HG02763 (cell line): ENCODE measurements around the gene CPD.

Source experiments
- ATAC-seq: cut with Tn5 transposase; IDR thresholded peaks from one replicate; pipeline ENCODE4 v1.9.1; 2021; ENCODE audit warnings: mild to moderate bottlenecking, moderate library complexity; ENCODE audit not compliant: unreplicated experiment

Gene CPD

DNA sequence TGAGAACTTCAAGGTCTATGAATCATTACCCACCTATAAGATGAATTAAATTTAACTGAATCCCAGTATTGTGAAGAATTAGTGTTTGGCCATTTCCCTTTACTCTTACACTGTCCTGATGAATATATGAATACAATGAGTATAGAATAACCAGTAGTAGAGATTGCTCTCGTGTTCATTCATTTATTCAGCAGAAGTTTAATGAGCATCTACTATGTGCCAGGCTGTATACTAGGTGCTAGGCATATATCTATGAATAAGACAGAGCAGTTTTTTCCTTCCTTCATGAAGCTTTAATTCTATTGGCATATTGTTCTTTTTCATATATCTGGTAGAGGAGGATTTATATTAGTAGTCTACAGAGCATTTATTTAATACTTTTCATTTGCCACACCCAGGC is 104.4 kb downstream of the CPD start:
- no peak for ATAC-seq

DNA sequence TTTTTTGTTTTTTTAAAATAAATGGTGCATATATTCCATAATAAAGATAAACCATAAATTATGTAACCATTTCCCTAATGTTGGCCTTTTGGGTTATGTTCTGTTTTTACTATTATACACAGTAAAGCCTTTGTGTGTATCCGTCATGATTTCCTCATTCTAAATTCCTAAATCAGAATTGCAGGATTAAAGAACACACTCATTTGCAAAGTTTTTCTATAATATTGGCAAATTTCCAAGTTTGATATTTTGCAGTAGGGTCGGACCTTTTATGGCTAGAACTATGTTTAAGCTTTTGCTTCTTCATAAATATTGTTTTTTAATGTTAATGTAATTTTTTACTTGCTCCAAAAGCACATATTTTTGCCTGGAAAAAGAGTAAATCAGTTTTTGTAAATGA is 115.1 kb downstream of the CPD start:
- ATAC-seq, result no peak

DNA sequence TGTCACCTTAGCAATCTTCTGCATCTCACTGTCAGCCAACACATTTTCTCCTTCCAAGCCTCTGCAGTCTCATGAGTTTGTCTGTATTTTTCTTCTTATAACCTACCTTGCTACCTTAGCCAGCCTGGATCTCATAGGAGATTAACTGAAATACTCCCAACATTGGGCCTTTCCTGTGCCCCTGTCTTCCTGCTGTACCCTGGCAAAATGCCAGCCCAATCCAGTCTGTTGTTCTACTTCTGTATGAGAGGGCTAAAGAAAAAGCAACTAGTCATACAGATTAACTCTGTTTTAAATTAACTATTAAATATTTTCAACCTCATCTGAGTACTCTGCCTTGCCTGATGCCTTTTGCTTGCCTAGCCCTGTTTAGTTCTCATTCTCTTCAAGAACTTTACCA is 116.9 kb downstream of the CPD start:
- ATAC-seq, result no peak

DNA sequence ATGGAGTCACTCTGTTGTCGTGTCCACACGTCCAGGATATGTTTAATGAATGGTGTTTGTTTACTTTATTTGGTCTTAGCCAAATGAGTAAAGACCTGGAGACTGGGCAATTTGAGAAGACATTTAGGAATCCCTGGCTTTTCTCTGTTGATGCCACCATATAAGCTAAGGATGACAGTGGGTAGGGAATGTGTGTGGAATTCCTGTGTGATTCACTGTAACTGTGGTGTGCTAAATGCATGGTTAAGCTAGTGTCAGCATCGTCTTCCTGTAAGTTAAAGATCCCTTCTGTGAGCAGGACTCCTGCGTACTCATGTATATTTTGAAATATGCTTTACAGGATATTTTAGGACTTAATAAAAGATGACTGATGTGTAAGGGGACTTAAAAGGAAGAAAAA is 124.8 kb downstream of the CPD start:
- ATAC-seq, result no peak

DNA sequence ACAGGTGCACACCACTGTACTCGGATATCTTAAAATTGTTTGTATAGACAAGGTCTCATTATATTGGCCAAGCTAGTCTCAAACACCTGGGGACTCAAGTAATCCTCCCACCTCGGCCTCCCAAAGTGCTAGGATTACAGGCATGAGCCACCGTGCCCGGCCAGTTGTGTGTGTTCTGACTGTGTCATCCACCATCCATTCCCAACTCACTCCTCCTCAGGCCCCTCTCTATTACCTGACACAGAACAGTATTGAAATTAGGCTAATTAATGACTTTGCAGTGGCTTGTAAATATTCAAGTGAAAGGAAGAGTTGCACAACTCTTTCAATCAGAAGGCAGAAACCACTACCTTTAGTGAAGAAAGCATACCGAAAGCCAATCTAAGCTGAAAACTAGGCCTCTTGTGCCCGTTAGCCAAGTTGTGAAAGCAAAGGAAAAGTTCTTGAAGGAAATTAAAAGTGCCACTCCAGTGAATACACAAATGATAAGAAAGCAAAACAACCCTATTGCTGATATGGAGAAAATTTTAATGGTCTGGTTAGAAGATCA is 127.2 kb downstream of the CPD start:
- ATAC-seq, result no peak

DNA sequence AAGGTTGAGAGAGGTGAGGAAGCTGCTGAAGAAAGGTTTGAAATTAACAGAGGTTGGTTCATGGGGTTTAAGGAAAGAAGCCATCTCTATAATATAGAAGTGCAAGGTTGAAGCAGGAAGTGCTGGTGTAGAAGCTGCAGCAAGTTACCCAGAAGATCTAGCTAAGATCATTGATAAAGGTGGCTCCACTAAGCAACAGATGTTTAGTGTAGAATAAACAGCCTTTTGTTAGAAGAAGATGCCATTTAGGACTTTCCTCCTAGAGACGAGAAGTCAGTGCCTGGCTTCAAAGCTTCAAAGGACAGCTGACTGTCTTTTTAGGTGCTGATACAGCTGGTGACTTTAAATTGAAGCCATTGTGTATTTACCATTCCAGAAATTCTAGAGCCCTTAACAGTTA is 127.8 kb downstream of the CPD start:
- ATAC-seq, result no peak

DNA sequence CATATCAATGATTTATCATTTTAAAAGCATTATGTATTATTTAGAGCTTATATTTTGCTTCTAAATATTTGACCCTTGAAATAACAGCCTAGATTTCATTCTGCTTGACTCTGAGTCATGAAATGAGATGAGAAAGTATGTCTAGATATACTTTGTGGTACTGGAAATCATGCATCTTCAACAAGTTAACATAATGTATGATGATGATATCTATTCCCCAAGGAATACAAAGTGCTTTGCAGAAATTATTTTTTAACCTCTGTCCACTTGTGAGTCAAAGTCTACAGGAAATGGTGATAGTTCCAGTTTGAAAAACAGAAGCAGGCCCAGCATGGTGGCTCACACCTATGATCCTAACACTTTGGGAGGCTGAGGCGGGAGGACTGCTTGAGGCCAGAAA is 134.6 kb downstream of the CPD start:
- ATAC-seq, result no peak

DNA sequence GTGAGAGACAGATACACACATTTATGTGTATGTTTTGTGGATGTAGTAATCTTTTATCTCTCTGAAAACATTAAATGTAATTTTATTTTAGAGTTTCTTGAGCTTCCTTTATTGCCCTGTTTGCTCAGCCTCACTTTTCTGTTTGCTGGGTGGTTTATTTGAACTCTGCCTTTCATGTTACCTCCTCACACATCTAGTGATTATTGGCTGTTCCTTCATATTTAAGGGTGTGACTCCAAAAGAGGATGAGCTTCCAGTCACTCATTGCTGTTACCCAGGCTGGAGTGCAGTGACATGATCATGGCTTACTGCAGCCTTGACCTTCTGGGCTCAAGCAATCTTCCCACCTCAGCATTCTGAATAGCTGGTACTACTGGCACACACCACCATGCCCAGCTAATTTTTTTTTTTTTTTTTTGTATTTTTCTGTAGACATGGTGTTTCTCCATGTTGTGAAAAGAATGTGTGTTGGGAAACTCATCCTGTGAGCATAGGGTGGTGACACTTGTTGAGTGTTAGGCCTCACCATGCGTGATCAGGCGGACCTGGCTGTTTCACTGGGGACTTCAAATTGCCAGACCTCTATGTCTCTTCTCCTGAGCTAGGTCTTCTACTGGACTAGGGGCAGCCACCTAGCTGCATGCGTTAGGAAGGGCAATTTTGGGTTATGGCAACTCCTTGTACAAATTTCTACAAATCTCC is 136.3 kb downstream of the CPD start:
- no peak for ATAC-seq

DNA sequence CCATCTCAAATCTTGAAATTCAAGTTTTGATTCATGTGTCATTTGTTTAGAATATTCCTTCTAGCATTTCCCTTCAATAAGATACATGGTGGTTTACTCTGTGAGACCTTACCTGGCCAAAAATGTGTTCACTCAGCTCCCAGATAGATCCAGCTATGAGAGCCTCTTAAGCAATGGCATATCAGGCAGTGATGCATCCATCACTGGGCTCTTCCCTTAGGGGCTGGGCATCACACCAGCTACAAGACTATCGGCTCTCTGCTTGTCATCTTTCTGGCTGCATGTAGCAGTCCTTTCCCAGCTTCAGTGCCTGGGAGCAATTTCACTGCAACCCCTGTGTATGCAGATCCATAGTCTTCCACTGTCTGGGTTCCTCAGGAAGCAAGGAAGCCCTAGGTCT is 139.1 kb downstream of the CPD start:
- ATAC-seq, result no peak

DNA sequence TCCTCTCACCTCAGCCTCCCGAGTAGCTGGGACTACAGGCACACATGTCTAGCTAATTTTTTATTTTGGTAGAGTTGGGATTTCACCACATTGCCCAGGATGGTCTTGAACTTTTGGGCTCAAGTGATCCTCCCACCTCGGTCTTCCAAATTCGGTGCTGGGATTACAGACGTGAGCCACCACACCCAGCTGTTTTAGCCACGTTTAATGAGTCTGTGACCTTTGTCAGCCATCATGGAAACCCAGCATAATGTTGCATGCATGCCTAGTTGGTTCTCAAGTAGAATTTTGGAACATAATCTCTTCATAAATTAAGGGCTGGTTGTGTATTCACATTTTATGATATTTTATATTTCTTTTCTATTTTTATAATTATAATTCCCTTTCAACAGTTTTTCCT is 140.4 kb downstream of the CPD start:
- ATAC-seq, result no peak
